AG10803 (cell line): ENCODE data around the gene KCNJ2.
A peak's percentile ranks its signal among the peaks of the same experiment; 100 is the strongest.

Source experiments
- DNase-seq: peaks from one replicate; pipeline ENCODE4 v3.0.0; 2010; ENCODE audit warnings: low read depth
- H3K4me3 ChIP-seq: 2 replicates; pipeline ENCODE4 v1.5.1; 2011; ENCODE audit warnings: mild to moderate bottlenecking, low read length, control low read depth
- TF ChIP-seq, protein P1 (sequence below): conservative IDR thresholded peaks from 2 replicates; pipeline ENCODE4 v1.5.1; 2011; ENCODE audit warnings: mild to moderate bottlenecking, low read length, control low read depth, inconsistent platforms

Gene KCNJ2

GRCh38 chr17:70169709-70170597 lies 621 bp downstream of the KCNJ2 start:
- DNase-seq, result peak; percentile 60
- TF ChIP-seq, protein P1, sequence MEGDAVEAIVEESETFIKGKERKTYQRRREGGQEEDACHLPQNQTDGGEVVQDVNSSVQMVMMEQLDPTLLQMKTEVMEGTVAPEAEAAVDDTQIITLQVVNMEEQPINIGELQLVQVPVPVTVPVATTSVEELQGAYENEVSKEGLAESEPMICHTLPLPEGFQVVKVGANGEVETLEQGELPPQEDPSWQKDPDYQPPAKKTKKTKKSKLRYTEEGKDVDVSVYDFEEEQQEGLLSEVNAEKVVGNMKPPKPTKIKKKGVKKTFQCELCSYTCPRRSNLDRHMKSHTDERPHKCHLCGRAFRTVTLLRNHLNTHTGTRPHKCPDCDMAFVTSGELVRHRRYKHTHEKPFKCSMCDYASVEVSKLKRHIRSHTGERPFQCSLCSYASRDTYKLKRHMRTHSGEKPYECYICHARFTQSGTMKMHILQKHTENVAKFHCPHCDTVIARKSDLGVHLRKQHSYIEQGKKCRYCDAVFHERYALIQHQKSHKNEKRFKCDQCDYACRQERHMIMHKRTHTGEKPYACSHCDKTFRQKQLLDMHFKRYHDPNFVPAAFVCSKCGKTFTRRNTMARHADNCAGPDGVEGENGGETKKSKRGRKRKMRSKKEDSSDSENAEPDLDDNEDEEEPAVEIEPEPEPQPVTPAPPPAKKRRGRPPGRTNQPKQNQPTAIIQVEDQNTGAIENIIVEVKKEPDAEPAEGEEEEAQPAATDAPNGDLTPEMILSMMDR, result no peak
- peak overlapping the region; percentile 76 for H3K4me3 ChIP-seq

GRCh38 chr17:70171159-70171558 lies 1.8 kb downstream of the KCNJ2 start:
- H3K4me3 ChIP-seq, result peak overlapping the region; percentile 76
- TF ChIP-seq, protein P1, result no peak
- no peak for DNase-seq

- no peak overlapping the region for H3K4me3 ChIP-seq
Measured at GRCh38 chr17:70172449-70172848, 3.1 kb downstream of the KCNJ2 start.

DNA sequence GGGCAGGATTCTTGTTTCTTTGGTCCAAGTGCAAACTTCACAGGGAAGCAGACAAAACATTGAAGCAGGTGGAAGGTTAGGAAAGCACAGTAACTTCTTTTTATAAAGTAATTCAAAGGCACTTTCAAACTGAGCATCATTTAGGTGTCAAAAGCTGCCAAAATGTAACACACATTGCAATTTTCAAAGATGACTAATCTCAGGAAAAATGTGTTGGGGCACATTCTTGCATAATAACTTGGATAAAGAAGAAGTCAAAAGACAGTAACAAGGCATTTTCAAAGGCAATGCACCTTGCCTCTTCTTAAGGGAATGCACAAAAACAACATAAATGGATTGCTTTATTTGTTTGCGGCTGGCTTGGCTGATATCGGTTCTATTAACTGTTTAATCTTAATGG lies 3.6 kb downstream of the KCNJ2 start:
- TF ChIP-seq, protein P1, result no peak
- peak; percentile 61 for DNase-seq
- H3K4me3 ChIP-seq, result no peak overlapping the region

More at GRCh38 chr17:70172449-70172848, 3.1 kb downstream of the KCNJ2 start:
- TF ChIP-seq, protein P1, result no peak
- DNase-seq, result no peak

DNA sequence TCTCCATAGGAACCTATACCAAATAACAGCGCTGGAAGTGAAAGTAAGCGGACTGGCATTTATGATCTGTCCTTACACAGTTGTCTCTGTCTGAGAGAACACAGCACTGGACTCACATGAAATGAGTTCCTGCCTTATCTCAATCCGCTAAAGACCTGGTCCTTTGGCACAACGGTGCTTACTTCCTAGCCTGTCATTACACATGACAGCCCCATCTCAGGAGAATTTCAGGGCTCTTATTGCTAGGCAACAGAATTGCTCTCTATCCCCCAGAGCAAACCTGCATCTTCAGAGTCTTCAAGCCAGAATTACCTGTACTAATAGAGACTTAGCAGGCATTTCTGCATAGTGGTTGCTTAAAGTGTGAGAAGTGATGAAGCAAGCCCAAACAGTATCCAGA lies 4.3 kb downstream of the KCNJ2 start:
- no peak overlapping the region for H3K4me3 ChIP-seq
- TF ChIP-seq, protein P1, result no peak
- no peak for DNase-seq

GRCh38 chr17:70181376-70181775 lies 12.0 kb downstream of the KCNJ2 start:
- no peak overlapping the region for H3K4me3 ChIP-seq
- TF ChIP-seq, protein P1, result no peak
- DNase-seq, result no peak

DNA sequence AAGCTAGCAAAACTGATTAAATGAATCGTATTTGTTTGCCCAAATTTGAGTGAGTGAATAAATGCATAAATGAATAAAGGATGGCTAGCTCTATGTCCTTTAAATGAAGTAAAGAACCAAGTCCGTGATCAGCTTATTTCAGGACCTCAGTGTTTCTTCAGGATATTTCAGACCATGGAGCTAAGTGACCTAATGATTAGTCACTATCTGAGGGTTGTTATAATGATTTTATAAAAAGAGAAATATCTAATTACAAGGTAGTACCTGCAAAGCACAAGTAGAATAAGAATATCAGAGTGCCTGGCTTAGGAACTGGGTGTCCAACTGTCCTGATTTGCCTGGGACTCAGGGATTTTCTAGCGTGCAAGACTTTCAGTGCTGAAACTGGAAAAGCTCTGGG lies 12.5 kb downstream of the KCNJ2 start:
- DNase-seq, result no peak
- TF ChIP-seq, protein P1, result no peak
- H3K4me3 ChIP-seq, result no peak overlapping the region
